ENCODE results near the gene EPB41L4B. TPM values are rescaled to one million over a fixed set of nuclear protein-coding genes. Genes with fewer than 3 reads are reported as not detected.
"Not testable (repeated sequence)": the region's sequence is repeated elsewhere in the genome, so short reads cannot be mapped to it uniquely, and the experiment has no call there.

Gene EPB41L4B
- total RNA-seq, 1 experiment from 2014 or later: 20.2 TPM

GRCh38 chr9:109224751-109225150 lies 96.1 kb downstream of the EPB41L4B start:
- H3K4me1 Mint-ChIP-seq (ENCODE audit: insufficient read depth, unreplicated experiment): no peaks in the 10 kb centered on the region
- TF ChIP-seq, protein P1, sequence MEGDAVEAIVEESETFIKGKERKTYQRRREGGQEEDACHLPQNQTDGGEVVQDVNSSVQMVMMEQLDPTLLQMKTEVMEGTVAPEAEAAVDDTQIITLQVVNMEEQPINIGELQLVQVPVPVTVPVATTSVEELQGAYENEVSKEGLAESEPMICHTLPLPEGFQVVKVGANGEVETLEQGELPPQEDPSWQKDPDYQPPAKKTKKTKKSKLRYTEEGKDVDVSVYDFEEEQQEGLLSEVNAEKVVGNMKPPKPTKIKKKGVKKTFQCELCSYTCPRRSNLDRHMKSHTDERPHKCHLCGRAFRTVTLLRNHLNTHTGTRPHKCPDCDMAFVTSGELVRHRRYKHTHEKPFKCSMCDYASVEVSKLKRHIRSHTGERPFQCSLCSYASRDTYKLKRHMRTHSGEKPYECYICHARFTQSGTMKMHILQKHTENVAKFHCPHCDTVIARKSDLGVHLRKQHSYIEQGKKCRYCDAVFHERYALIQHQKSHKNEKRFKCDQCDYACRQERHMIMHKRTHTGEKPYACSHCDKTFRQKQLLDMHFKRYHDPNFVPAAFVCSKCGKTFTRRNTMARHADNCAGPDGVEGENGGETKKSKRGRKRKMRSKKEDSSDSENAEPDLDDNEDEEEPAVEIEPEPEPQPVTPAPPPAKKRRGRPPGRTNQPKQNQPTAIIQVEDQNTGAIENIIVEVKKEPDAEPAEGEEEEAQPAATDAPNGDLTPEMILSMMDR (IDR thresholded peaks at IDR 0.05; ENCODE audit: unreplicated experiment): no peak
- H3K36me3 Mint-ChIP-seq (ENCODE audit: insufficient read depth, unreplicated experiment): peaks cover 11% of the 10 kb centered on the region
- POLR2A ChIA-PET: interaction anchor here (1.1 kb wide), 1 partner anchor 8 kb away, joined by 3 read pairs; no protein-coding TSS in a partner anchor
- intact Hi-C loops (cut with micrococcal nuclease): no loop called here
- no peak for DNase-seq (ENCODE audit: unreplicated experiment)
- H3K27ac Mint-ChIP-seq (ENCODE audit: low read depth, unreplicated experiment): no peak overlapping the region
- H3K4me3 Mint-ChIP-seq (ENCODE audit: unreplicated experiment): no peak overlapping the region
- no peaks in the 10 kb centered on the region for H3K27me3 Mint-ChIP-seq (ENCODE audit: insufficient read depth, unreplicated experiment)
- CTCF ChIA-PET: interaction anchor here (0.6 to 1.4 kb wide), 2 partner anchors 41 kb away, joined by 3 to 4 read pairs; no protein-coding TSS in a partner anchor
- no peaks in the 10 kb centered on the region for H3K9me3 Mint-ChIP-seq (ENCODE audit: unreplicated experiment)
- BruUV-seq (replicated peaks): no TSS peak

DNA sequence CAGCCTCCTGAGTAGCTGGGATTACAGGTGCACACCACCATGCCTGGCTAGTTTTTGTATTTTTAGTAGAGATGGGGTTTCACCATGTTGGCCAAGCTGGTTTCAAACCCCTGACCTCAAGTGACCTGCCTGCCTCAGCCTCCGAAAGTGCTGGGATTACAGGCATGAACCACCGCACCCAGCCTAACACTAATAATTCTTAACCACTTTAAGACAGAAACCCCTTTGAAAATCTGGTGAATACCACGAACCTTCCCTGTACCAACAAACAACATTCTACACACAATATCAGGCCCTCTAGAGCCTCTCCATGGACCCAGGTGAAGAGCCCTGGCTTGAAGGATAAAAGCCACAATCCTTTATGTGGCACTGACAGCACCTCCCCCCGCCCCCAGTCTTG lies 102.6 kb downstream of the EPB41L4B start:
- H3K27ac Mint-ChIP-seq (ENCODE audit: low read depth, unreplicated experiment); H3K4me1 Mint-ChIP-seq (ENCODE audit: insufficient read depth, unreplicated experiment); DNase-seq (ENCODE audit: unreplicated experiment); H3K9me3 Mint-ChIP-seq (ENCODE audit: unreplicated experiment); BruUV-seq (replicated peaks); H3K27me3 Mint-ChIP-seq (ENCODE audit: insufficient read depth, unreplicated experiment); POLR2A ChIA-PET; H3K4me3 Mint-ChIP-seq (ENCODE audit: unreplicated experiment); H3K36me3 Mint-ChIP-seq (ENCODE audit: insufficient read depth, unreplicated experiment); intact Hi-C loops (cut with micrococcal nuclease): not testable (repeated sequence)
- CTCF ChIA-PET: interaction anchor here (0.6 to 1.0 kb wide), 2 partner anchors 10 to 74 kb away, joined by 3 to 5 read pairs; no protein-coding TSS in a partner anchor

- H3K4me1 Mint-ChIP-seq (ENCODE audit: insufficient read depth, unreplicated experiment): no peaks in the 10 kb centered on the region
- H3K27ac Mint-ChIP-seq (ENCODE audit: low read depth, unreplicated experiment): no peak overlapping the region
- BruUV-seq (replicated peaks): no TSS peak
- no peak overlapping the region for H3K4me3 Mint-ChIP-seq (ENCODE audit: unreplicated experiment)
- no peak for DNase-seq (ENCODE audit: unreplicated experiment)
- ChIA-PET POLR2A (interaction anchor here (0.7 to 2.0 kb wide), 2 partner anchors 10 to 113 kb away, joined by 3 to 4 read pairs; no protein-coding TSS in a partner anchor), CTCF (no interaction called here)
- no peaks in the 10 kb centered on the region for H3K9me3 Mint-ChIP-seq (ENCODE audit: unreplicated experiment)
- H3K36me3 Mint-ChIP-seq (ENCODE audit: insufficient read depth, unreplicated experiment): no peaks in the 10 kb centered on the region
- TF ChIP-seq, protein P1 (IDR thresholded peaks at IDR 0.05; ENCODE audit: unreplicated experiment): no peak
- intact Hi-C loops (cut with micrococcal nuclease): no loop called here
- no peaks in the 10 kb centered on the region for H3K27me3 Mint-ChIP-seq (ENCODE audit: insufficient read depth, unreplicated experiment)
Measured at GRCh38 chr9:109214414-109214813, 106.4 kb downstream of the EPB41L4B start.

DNA sequence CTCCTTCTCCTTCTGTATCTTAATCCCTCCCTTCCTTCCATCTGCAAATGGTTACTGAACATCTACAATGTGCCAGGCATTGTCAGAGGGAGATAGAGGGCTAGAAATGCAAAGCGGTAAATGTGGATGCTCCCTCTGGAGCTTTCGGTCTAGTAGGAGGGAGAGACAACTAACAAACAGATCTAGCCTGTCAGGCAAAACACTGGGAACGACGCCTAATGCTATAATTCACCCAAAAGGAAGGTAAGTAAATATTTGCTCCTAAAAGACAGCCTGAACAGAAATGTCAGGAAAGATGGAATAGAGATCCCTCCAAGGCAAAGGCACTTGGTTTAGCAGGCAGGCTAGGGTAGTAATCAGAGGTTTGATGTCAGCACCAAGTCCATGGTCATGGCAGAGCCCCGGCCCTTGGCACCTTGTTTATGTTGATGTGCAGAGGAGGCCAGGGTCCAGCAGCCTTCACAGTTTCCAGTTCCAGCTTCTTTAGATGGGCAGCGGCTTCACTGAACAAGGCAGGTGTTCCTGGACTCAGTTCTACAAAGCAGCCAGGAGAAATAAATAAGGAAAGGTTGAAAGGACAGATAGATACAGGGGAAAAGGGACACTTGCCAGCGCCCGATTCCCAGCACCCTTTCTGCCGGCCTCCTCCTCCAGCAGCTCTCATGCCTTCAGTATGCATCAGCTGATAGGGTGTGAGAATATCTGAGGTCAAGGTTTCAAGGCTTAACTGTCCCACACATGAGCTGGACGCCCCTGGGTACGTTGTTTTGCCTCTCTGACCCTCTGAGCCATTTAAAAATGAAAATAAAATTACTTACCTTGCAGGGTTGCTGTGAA lies 107.4 kb downstream of the EPB41L4B start:
- no peaks in the 10 kb centered on the region for H3K36me3 Mint-ChIP-seq (ENCODE audit: insufficient read depth, unreplicated experiment)
- no peak overlapping the region for H3K4me3 Mint-ChIP-seq (ENCODE audit: unreplicated experiment)
- ChIA-PET CTCF (no interaction called here), POLR2A (interaction anchor here (2.0 kb wide), 1 partner anchor 9 kb away, joined by 4 read pairs; no protein-coding TSS in a partner anchor)
- TF ChIP-seq, protein P1 (IDR thresholded peaks at IDR 0.05; ENCODE audit: unreplicated experiment): no peak
- DNase-seq (ENCODE audit: unreplicated experiment): no peak
- no peaks in the 10 kb centered on the region for H3K9me3 Mint-ChIP-seq (ENCODE audit: unreplicated experiment)
- BruUV-seq (replicated peaks): no TSS peak
- intact Hi-C loops (cut with micrococcal nuclease): no loop called here
- no peaks in the 10 kb centered on the region for H3K27me3 Mint-ChIP-seq (ENCODE audit: insufficient read depth, unreplicated experiment)
- H3K4me1 Mint-ChIP-seq (ENCODE audit: insufficient read depth, unreplicated experiment): no peaks in the 10 kb centered on the region
- H3K27ac Mint-ChIP-seq (ENCODE audit: low read depth, unreplicated experiment): no peak overlapping the region

Data from MCF 10A (cell line).